DLD1 (cell line): Measurements from ENCODE around the gene FBXO7.
"Not testable (repeated sequence)": the region's sequence is repeated elsewhere in the genome, so short reads cannot be mapped to it uniquely, and the experiment has no call there.

ENCODE experiments used
- in situ Hi-C: cut with HindIII; loops from 2 replicates; pipeline ENCODE4 v1.10.0; 2017; ENCODE audit warnings: low sequenced_read_pairs

The FBXO7 gene

DNA sequence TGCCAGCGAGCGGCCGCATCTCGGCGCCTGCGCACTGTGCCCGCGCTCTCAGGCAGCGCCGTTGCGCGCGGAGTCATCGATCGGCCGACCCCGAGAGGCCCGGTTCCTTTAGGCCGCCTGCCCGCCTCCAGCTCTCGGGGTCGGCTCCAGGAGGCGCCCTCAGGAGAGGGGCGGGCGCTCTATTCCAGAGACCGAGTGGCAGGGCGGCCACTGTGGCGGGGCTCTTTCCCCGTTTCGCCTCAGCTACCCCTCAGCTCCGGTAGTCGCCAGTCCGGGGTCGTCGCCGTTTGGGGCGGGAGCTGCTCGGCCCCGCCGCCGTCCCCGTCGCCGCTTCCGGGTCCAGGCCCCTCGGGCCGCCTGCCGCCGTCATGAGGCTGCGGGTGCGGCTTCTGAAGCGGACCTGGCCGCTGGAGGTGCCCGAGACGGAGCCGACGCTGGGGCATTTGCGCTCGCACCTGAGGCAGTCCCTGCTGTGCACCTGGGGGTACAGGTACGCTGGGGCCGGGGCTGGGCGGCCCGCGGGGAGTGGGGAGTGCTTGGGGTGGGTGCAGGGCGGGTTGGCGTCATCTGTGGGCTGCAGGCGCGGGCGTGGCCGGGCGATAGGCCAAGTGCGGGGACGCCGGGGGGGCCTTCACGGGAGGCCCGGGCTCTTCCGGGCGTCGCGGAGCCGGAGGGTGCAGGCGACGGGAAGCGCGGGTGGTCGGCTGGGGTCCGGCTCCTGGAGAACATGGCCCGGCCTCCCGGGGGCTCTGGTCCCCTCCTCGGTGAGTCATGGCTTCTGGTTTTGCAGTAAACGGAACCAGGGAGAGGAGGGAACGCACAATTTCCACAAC is at the start of gene FBXO7:
TSS of gene FBXO7 (plus strand) at position 177 of the 833 bp plus-strand sequence. CDS start at position 369, 192 bp downstream.
- in situ Hi-C loops: no loop called here

DNA sequence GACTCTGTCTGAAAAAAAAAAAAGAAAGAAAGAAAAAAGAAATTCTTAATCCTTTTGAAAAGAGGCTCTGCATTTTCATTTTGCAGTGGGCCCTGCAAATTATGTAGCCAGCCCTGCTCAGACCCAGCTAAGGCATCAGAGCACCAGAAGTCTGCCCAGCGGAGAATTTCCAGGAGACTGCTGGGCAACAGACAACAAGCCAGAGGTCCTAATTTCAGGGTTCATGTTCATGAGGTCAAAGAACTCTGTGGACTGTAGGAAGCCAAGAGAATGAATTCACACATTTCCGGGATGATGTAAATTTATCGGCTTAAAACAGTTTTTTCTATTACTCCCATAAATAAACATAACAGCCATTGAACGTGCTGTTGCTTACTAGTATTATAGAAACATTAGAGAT is 47.7 kb upstream of the FBXO7 start:
- in situ Hi-C loops: no loop called here

DNA sequence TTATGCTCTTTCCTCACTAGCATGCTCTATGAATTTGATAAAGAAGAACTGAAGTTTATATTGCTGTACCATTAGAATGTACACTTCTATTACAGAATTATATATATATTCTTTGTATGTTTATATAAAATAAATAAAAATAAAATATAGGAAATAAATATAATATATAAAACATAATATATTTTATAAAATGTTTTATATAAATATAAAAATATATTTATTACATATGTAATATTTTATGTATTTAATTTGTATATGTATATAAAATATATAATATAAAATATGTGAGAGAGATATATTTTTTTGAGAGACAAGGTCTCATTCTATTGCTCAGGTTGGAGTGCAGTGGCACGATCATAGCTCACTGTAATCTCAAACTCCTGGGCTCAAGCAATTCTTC is 44.3 kb upstream of the FBXO7 start:
- in situ Hi-C loops: no loop called here

DNA sequence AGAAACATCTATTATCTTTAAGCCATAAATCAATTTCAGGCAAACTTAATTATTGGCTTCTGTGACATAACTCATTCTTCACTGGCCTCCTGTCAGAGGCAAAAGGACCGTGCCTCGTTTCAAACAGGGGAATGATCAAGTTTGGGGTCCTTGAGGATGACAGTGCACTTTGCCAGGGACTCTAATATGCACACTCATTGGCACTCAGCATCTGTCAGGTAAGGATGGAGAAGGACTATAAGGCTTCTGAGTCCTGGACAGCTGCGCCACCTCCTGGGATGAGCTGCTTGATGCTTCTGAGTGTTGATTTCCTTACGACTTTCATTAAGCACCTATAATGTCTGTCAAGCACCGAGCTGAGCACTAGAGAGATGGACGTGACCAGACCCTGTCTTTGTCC is 30.5 kb upstream of the FBXO7 start:
- in situ Hi-C loops: no loop called here

DNA sequence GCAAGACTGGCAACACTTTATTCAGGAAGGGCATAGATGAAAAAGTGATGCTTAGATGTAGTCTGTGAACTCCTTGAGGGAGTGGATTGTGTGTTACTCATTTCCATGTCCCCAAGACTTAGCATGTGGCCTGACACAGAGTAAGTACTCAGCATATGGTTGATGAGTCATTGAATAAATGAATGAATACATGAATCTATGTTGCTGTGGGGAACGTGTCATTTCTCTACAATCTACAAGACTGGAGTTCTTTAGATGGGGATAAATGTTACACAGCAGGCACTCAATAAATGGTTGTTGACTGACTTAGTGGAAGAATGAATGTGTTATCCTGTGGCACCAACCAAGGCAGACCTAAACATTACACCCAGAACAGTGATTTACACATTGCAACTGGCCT is 28.3 kb upstream of the FBXO7 start:
- in situ Hi-C loops: no loop called here

DNA sequence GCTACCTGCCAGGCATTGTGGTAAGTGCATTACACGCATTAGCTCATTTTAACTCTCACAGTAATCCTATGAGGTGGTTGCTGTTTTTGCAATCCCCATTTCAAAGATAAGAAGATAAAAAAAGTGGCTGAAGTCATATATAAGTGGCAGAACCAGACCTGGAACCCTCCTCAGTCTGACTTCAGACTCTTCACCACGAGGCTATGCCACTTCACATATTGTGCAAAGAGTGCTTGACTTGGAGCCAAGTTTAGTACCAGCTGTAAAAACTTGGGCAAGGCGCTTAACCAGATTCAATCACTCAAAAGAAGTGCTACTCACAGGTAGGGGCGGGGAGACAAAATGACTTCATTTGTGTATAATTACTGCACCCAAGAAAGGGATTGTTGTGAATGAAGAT is 25.6 kb upstream of the FBXO7 start:
- in situ Hi-C loops: no loop called here

DNA sequence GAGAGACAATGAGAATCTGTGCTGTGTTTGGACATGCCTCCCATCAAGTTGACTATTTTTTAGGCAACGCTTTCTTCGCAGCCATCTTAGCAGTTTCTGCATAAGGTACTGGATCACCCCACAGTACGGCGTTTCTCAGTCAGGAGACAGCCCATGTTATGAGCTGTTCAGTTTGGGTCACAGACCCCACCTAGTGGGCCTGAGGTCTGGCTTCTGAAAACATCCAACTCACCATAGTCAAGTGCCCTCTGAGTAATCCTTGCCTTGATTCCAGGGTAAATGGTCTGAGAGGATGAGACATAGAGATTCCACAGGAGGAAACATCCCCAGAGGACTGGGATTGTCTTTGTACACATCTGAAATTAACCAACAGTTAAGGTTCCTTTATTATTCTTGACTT is 17.6 kb upstream of the FBXO7 start:
- in situ Hi-C loops: no loop called here

DNA sequence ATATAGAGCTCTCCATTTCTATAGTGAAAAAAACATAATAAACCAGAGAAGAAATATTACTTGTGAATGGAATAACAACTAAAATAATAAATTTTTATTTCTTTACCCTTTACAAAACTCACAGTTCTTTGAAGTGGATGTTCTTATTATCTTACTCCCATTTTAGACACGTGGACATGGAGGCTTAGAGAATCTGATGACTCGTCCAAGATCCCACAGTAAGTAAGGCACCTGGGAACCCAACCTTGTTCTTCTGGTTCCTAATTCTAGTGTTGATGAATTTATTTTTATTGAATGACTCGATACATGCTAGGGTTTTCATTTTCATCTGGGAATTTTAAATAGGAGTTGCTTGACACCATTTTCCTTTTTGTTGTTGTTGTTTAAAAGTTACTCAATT is 12.2 kb upstream of the FBXO7 start:
- in situ Hi-C loops: no loop called here

DNA sequence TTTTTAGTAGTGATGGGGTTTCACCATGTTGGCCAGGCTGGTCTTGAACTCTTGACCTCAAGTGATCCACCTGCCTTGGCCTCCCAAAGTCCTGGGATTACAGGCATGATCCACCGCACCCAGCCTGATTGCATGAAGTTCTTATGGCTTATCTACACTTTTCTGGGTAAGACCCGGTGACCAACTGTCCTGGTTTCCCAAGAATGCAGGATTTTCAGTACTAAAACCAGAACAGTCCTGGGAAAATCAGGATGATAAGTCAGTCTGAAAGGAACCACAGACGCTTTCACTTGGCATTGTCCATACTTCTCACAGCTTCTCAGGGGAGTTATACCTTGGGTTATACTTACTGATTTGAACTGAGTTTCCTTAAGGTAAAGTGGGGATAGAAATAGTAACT is 8.9 kb upstream of the FBXO7 start:
- in situ Hi-C loops: no loop called here

DNA sequence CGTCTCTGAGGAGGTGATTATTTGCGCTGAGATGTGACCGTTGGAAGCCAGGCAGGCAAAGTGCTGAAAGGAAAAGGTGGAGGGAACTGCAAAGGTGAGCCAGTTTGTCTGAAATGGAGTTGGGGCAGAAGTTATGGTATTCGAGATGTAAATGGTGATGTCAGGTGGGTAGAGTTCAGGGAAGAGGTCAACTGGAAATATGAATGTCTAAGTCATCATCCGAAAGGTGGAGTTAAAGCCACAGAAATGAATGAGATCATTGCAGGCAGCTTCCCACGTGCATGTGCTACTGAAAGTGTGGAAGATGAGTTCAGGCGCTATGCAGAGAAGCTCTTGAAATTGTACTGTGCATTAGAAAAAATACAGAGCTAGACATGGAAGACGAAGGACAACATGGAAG is 8.1 kb upstream of the FBXO7 start:
- in situ Hi-C loops: no loop called here

DNA sequence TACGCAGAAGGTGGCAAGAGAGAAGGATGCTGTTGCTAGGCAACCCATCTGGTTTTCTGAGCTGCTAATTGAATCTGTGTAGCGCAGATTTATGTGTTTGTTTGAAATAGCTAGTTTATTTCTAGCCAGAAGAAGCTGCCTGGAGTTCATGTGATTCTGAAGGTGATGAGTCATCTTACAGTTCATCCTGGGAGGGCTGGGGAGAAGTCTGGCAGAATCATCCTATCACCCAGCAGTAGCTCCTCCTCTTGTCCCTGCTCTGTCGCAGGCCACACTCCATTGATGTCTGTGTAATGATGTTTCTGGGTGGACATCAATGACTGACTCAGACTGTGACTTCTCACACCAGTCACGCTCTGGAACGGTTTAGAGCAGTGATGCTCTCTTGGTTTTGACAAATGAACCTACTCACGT is 4.8 kb upstream of the FBXO7 start:
- in situ Hi-C loops: no loop called here

DNA sequence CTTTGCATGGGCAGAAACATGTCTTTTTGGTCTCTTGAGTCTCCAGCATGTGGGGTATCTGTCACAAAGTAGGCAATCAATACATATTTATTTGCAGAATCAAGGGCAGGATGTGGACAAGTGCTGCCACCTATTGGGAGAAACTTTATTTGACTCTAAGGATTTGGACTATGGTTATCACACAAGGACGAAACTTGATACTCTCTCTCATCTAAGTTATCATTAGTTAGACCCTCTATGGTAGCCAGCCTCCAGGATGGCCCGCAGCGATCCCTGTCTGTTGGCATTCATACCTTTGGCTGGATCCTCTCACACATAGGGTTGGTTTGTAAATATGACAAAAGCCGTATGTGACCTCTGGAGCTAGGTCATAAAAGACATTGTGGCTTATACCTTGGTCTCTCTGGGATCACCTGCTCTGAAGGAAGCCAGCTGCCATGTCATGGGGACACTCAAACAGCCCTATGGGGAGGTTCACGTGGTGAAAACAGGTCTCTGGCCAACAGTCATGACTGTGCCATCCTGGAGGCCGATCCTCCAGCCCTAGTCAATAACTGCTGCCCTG is 1.1 kb upstream of the FBXO7 start:
- in situ Hi-C loops: no loop called here

DNA sequence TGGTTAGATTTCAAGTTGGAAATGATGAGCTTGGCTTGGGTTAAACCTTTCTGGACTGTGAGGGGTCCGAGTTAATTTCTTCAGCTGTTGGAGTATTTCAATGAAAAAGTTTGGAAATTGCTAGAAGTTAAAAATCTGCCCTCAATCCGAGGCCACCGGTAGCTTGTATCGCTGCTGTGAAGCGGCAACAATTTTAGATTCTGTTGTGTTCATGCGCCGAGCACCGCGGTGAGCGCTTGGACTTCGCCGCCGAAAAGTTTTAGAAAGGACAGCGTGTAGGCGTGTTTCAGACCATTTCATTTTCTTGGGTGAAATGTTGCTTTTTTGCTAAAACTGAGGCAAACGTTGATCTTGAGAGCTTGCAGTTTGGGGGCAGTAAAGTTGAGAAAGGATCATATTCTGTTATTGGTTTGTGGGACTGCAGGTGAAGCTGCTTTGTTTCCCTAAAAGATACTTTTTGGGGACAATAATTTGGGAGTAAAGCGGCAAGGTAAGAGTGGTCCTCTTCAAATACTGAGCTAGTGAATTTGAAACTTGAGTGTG is 928 bp downstream of the FBXO7 start:
- in situ Hi-C loops: no loop called here

DNA sequence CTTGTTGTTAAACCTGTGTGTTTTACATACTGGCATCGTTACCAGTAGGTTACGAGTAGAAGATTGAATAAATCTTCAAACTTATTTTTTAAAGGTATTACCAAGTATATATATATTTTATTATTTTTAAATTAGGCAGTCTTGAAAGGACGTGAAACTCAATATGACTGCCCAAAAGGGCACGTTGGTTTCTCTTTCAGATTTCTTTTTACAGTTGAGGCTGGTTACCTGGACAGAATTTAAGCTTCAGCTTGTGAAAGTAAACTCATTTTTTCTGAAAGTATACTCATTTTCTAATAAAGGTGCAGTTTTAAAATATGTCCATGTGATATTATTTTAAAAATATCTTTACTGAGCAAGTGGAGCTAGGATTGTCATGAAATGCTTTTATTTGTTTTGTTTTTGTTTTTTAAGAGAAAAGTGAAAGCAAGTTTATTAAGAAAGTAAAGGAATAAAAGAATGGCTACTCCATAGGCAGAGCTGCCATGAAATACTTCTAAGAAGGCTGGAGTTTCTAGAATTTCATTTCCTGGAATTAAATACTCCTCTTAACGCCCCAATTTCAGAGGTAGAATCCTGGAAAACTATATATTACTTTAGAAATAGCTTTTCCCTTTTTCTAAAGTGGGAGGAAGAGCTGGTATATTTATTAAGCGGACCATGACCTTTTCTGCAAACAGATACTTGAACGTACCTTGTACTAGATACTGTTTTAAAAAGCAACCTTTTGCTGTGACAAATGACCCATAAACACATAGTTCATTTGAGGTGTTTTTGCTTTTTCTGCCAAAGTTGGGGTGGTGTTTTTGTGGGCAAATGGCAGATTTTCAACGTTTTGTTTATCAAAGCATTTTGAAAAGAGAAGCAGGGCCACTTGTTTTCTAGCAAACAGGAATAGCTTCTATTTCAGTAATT is 1.9 kb downstream of the FBXO7 start:
- in situ Hi-C loops: no loop called here

DNA sequence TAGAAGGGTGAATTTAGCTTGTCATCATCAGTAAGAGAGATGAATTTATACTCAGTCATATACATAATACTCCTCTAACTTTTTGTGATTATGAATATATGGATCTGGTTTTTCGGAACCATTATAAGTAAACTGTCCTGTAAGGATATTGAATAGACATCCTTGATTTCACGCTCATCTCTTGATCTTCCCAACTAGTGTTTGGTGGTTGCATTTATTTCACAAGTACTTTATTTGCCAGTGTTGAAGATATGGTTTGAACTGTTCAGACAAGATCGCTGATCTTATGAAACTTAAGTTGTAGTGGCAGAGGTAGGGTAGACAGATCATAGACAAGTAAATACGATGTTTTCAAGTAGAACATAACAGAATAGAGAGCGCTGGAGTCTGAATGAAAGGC is 3.0 kb downstream of the FBXO7 start:
- in situ Hi-C loops: no loop called here

DNA sequence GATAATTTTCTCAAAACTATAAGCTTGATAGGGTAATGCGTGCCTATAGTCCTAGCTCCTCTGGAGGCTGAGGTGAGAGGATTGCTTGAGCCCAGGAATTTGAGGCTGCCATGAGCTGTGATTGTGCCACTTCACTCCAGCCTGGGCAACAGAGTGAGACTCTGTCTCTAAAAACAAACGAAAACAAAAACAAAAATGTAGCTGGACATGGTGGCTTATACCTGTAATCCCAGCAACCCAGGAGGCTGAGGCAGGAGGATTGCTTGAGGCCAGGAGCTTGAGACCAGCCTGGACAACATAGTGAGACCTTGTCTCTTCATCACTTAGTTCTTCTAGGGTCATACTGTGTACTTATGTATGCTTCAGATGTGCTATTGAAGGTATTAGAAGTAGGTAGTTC is 3.9 kb downstream of the FBXO7 start:
- in situ Hi-C loops: not testable (repeated sequence)

DNA sequence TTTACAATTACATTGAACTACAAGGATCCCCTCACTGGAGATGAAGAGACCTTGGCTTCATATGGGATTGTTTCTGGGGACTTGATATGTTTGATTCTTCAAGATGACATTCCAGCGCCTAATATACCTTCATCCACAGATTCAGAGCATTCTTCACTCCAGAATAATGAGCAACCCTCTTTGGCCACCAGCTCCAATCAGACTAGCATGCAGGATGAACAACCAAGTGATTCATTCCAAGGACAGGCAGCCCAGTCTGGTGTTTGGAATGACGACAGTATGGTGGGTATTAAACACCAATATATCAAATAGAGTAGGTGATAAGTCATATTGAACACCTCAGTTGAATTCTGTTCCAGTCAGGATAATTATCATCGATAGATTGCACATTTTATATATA is 4.4 kb downstream of the FBXO7 start:
- in situ Hi-C loops: no loop called here

DNA sequence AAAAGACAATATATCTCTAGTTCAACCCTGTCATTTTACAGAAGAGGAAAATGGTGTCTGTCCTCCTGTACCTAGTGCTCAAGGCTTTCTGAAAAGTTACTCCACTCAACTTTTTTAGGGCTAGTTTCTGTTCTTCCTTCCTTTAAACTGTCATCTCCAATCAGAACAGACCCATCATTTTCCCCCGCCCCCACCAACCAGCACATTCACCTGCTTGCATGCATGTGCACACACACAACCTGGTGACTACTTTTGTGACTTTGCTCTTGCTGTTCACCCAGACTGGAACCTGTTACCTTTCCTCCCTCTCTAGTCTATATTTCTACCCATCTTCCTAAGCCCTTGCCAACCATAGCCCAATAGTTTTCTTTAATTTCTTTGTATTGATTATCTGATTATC is 5.6 kb downstream of the FBXO7 start:
- in situ Hi-C loops: no loop called here

DNA sequence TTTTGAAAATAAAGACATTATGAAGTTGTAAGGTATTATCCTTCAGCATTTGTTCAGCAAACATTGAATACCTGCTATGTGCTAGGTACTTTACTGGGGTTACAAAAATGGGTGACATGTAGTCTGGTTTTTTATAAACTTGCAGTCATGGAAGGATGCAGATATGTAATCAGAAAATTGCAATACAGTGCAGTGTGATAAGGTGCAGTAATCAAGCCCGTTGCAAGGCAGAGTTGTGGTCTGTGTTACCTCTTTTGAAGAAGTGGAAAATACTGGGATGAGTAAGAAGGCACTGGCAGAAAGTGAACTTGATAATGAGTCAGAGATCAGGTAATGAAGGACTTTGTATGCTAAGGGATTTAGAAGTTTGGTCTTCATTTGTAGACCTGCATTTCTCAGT is 8.1 kb downstream of the FBXO7 start:
- in situ Hi-C loops: no loop called here

DNA sequence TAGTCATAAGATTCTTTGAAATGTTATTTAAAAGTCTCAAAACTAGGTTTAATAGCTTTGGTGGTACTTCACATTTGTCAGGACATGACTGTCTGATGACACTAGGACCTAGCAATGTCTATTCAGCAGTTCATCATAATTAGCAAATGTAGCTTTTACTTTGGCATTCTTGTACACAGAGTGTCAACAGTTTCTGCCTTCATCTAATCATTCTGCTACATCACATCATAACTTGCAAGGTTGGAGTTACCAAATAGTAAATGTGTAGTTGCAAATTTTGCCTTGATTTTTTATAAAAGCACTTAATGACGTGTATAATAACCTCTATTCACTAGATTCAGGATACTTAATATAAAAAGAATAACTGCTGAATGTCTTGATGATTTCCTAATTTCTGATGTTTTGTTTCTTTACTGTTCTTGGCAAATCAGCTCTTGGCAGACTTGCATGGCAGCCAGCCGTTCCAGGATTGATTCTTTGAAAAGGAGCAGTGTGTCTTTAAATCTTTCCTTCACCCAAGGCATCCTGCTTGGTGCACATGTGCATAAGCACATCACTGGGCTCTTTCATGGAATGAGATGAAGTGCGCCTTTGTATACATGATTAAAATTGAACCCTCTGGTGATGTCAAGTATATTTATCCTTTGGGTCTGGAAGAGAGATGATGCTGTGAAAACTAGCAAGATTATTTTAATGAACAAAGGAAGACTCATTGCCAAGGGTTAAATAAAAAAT is 12.2 kb downstream of the FBXO7 start:
- in situ Hi-C loops: no loop called here

DNA sequence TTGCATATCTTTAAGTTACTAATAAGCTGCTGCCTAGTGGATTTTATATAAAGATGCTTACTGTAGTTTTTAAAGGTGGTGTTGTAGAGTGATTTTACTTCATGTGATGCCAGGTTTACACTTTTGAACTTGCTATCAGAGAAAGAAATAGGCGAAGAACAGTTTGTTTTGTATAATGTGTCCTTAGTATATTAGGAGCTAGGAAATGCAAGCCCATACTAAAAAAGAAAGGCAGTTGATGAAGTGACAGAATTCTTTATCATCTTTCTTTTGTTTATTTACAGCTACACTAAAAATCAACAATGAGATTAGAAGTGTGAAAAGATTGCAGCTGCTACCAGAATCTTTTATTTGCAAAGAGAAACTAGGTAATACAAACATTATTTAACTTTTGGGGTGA is 12.8 kb downstream of the FBXO7 start:
- in situ Hi-C loops: no loop called here
